HL-60/S4 treated with phorbol 12-myristate 13-acetate at 8.2 ng/mL for 4 days and 3 days (cell line): Measurements from ENCODE around the gene TOMM7.
"Not testable (repeated sequence)": the region's sequence is repeated elsewhere in the genome, so short reads cannot be mapped to it uniquely, and the experiment has no call there.

Experiments used
- in situ Hi-C: fragments of 300-500 bp; cut with MboI; formaldehyde crosslinking; loops from 2 replicates; pipeline ENCODE4 v1.15.0; 2022; ENCODE audit warnings: low sequenced_read_pairs

The TOMM7 gene

GRCh38 chr7:22826593-22826992, 3.9 kb upstream of the TOMM7 start:
- in situ Hi-C loops = no loop called here

DNA sequence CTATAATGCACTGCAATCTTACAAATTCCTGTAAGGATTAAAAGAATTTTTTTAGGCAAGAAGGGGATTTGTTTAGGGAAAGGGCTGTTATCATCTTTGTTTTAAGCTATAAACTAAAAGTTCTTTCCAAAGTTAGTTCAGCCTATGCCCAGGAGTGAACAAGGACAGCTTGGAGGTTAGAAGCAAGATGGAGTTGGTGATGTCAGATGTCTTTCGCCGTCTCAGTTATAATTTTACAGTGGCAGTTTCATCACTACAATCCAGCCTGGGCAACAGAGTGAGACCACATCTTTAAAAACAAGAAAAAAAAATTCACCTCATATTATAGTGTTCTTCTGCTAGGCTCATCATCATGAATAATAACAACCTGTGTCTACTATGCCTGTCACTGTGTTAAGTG, 2.1 kb upstream of the TOMM7 start:
- in situ Hi-C loops = no loop called here

- in situ Hi-C loops = no loop called here
Measured at GRCh38 chr7:22823142-22823497, 471 bp upstream of the TOMM7 start.

DNA sequence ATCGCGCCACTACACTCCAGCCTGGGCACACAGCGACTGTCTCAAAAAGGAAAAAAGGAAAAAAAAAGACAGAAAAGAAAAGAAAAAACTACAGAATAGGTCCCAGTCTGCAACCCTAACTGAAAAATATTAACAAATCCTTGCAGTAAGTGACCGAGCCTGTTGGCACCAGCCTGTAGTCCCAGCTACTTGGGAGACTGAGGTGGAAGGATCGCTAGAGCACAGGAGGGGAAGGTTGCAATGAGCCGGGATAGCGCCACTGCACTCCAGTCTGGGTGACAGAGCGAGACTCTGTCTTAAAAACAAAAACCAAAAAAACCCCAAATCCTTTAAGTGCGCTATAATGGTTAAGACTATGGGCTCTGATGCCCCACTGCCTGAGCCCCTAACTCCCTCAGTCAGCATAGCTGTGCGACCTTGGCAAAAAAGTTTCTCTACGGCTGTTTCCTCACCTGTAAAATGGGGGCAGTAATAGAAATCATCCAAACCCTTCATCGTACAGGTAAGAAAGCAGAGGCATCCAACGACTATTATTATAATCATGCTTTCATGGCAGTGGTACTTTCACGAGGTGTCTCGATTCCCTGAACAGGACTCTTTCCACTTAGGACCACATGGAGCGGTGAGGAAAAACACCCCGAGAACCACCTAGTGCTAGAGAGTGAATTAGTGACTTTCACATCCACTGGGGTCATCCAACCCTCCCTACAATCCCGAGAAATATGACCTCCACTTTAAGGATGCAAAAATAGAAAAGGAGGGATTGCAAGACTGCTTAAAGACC, 755 bp downstream of the TOMM7 start:
- in situ Hi-C loops = no loop called here

DNA sequence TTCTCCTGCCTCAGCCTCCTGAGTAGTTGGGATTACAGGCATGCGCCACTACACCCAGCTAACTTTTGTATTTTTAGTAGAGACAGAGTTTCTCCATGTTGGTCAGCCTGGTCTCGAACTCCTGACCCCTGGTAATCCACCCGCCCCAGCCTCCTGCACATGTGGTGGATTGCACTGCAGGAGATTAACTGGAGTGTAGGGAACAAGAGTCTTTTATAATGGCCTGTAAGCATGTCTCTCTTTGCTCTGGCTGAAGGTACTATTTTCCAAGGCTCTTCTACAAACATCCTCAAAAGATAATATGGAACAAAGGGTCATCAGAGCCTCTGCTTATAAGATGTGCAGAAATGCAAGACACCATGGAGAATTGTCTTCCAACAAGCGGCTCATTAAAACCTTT, 3.2 kb downstream of the TOMM7 start:
- in situ Hi-C loops = no loop called here

- in situ Hi-C loops = no loop called here
Measured at GRCh38 chr7:22814261-22815208, 8.1 kb downstream of the TOMM7 start.

DNA sequence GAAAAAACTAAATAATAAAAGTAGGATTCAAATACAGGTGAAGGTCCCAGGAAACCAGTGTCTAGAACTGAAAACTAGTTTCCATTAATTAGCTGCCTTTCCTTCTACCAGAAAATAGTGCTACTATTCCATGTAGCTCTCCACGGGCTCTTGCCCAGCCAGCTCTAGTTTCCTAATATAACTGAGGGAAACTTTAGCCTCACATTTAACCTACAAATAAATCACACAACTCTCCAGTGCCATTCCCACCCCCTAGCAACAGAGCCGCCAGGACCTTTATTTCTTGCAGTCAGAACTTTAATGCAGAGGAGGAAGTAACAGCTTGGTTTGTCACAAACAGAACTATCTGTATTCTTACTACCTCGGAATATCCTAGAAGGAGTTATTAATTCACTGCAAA, 10.3 kb downstream of the TOMM7 start:
- in situ Hi-C loops = no loop called here

DNA sequence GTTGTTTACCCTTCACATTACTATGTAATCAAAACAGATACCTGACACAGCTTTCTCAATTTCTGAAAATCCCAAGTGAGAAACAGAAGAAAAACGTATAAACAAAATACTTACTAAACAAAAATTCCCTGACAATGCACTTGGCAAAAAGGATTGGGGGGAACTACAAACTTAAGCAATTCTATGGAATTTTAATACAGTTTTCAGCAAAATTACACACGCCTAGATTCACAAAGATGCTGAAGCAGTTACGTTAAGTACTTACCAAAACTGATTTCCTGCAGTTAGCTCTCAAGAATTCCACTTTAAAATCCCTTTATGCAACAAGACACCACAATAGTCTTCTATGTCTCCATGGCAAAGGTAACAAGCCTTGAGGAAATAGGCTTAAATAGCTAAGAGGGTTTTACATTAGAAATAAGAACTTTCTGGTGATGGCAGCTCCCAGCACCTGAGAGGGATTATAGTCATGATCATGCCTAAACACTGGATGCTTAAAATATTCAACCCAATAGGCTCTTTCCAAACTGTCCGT, 10.8 kb downstream of the TOMM7 start:
- in situ Hi-C loops = no loop called here

DNA sequence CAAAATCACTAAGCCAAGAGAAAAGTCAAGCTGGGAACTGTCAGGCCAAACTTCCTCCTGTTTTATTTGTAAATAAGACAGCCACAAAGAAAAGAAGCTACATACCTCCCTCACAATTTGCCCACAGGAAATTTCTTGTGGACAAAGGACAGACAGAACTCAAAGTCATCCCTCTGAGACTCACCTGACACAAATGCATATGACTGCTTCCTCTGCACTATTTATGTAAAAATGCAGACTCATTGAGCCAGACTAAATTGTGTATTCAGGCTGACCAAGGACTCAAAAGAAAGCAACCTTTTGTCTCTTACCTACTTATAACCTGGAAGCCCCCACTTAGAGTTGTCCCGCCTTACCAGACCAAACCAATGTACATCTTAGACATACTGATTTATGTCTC, 11.8 kb downstream of the TOMM7 start:
- in situ Hi-C loops = no loop called here

- in situ Hi-C loops = no loop called here
Measured at GRCh38 chr7:22809902-22810642, 12.6 kb downstream of the TOMM7 start.

DNA sequence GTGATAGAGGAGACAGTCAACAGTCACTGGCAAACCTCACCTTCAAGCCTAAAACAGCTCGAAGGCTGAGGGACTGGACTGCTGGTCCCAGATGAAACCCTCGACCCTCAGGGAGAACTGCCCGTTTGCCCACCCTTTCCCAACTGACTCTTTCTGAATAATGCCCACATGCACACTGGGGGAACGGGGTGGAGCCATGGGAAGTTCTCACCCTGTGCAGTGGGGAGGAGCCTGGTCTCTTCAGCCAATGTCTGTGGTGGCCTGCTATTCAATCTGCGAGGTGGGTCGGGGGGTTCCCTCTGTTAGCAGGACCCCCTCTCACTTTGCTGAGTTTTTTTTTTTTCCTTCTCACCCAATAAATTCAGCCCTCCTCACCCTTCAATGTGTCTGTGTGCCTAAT, 14.5 kb downstream of the TOMM7 start:
- in situ Hi-C loops = no loop called here

DNA sequence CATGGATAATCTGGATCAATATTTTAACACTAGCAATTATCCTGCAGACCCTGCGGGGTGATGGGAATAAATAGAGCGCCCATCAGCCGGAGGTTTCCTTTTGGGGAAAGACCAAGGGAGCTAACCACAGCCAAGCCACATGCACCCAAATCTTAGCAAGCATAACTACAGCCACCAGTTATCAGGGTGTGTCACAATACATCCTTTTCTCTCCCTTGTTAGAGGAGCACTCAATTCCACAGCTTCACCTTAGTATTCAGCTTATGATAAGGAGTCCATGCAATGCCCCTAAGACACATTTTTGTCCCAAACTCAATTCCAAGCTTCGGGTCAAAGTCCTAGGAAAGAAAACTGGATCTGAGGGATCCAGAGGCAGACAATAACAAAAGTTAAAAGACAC, 15.9 kb downstream of the TOMM7 start:
- in situ Hi-C loops = no loop called here

- in situ Hi-C loops = no loop called here
Measured at GRCh38 chr7:22805227-22805626, 17.4 kb downstream of the TOMM7 start.

DNA sequence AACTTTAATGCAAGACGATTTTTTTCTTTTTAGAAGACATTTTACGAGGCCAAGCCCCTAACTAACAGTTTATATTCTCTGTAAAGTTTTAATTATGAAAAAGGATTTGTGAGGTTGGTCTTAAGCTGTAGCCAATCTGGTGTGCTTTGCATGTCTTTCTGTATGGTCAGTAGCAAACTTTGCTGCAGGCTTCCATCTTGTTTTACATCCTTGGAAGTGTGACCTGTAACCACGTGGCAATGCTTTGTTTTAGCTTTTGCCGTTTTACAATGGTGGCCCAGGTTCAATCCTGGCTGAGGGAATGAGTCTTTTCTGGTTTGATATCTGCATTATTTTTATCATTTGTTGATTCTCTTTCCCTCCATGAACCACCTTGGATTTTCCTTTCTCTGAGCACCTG, 19.8 kb downstream of the TOMM7 start:
- in situ Hi-C loops = not testable (repeated sequence)

DNA sequence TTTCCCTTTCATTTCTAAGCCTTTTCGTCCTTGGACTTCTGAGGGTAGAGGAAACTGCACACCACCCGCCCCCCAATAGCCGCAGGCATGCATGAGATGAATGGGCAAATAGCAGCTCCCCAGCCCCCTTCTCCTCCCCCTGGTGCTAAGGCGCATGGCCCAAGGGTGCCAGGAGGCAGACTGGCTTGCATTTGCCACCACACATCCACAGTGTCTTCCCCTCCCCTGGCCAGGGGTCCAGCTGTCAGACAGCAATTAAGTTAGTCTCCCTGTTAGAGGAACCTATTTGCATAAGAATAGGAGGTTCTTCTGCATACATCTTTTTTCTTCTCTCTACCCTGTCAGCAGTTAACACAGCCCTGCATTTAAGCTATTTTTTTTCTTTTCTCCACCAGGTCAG, 20.2 kb downstream of the TOMM7 start:
- in situ Hi-C loops = no loop called here

GRCh38 chr7:22801912-22802311, 20.7 kb downstream of the TOMM7 start:
- in situ Hi-C loops = no loop called here

DNA sequence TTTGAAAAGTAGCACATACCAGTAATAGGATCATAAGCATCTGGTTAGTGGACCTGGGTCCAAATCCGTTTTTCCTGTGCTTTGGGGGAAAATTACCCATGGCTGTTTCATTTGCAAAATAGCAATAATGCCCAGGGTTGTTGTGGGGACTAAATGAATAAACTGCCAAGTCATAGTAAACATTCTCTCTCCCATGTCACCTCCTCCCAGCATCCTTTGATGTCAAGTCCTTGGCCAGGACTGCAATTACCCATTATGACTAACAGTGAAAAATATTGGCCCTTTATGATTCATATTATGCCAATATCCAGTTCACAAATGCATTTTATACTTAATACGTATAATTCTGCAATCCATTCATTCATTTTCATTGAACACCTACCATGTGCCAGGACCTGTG, 23.0 kb downstream of the TOMM7 start:
- in situ Hi-C loops = no loop called here

- in situ Hi-C loops = no loop called here
Measured at GRCh38 chr7:22793593-22794462, 28.8 kb downstream of the TOMM7 start.

- in situ Hi-C loops = no loop called here
Measured at GRCh38 chr7:22791204-22792158, 31.2 kb downstream of the TOMM7 start.
